Hepatocyte (in vitro differentiated cells): ENCODE data around the gene TRA2B.

ENCODE experiments used
- EZH2 ChIP-seq: fragments of 200-600 bp; sonication (generic); IDR thresholded peaks from 2 replicates; pipeline ENCODE4 v1.6.1; 2016; ENCODE audit warnings: antibody characterized with exemption, mild to moderate bottlenecking, borderline replicate concordance
- EZH2phosphoT487 ChIP-seq: fragments of 200-600 bp; sonication (generic); IDR thresholded peaks from one replicate; pipeline ENCODE4 v1.6.1; 2018; ENCODE audit warnings: antibody characterized with exemption, mild to moderate bottlenecking, low read depth, moderate library complexity; ENCODE audit not compliant: unreplicated experiment, severe bottlenecking

GRCh38 chr3:185984203-185984602, 46.4 kb upstream of the TRA2B start:
- no peak for TF ChIP-seq EZH2phosphoT487
- TF ChIP-seq EZH2, result no peak
